GM21717 (cell line): Measurements from ENCODE around the gene C2orf81.
"Not testable (repeated sequence)": the region's sequence is repeated elsewhere in the genome, so short reads cannot be mapped to it uniquely, and the experiment has no call there.

Experiments used
- ATAC-seq: cut with Tn5 transposase; IDR thresholded peaks from one replicate; pipeline ENCODE4 v1.9.1; 2021; ENCODE audit warnings: mild to moderate bottlenecking, moderate library complexity; ENCODE audit not compliant: unreplicated experiment

The C2orf81 gene

GRCh38 chr2:74424139-74424992, 2.9 kb upstream of the C2orf81 start:
- ATAC-seq = no peak

GRCh38 chr2:74423231-74424095, 2.0 kb upstream of the C2orf81 start:
- ATAC-seq = no peak

- ATAC-seq = not testable (repeated sequence)
These were observed 846 bp downstream of the C2orf81 start for GRCh38 chr2:74420443-74421103.

GRCh38 chr2:74420006-74420405, 1.4 kb downstream of the C2orf81 start:
- ATAC-seq = no peak

GRCh38 chr2:74419345-74419744, 2.1 kb downstream of the C2orf81 start:
- ATAC-seq = no peak

- no peak for ATAC-seq
These were observed 3.1 kb downstream of the C2orf81 start for GRCh38 chr2:74418312-74418711.

- no peak for ATAC-seq
These were observed 3.7 kb downstream of the C2orf81 start for GRCh38 chr2:74417763-74418162.

- ATAC-seq = no peak
These were observed 4.2 kb downstream of the C2orf81 start for GRCh38 chr2:74417197-74417596.

GRCh38 chr2:74416778-74417177, 4.6 kb downstream of the C2orf81 start:
- ATAC-seq = no peak

- no peak for ATAC-seq
These were observed 5.5 kb downstream of the C2orf81 start for GRCh38 chr2:74415762-74416395.

GRCh38 chr2:74414881-74415761, 6.3 kb downstream of the C2orf81 start:
- no peak for ATAC-seq

- no peak for ATAC-seq
These were observed 7.0 kb downstream of the C2orf81 start for GRCh38 chr2:74414441-74414840.

- ATAC-seq = no peak
These were observed 8.3 kb downstream of the C2orf81 start for GRCh38 chr2:74413001-74413698.

- ATAC-seq = no peak
These were observed 13.7 kb downstream of the C2orf81 start for GRCh38 chr2:74407682-74408081.

- ATAC-seq = no peak
These were observed 15.4 kb downstream of the C2orf81 start for GRCh38 chr2:74406035-74406434.

- ATAC-seq = no peak
These were observed 19.5 kb downstream of the C2orf81 start for GRCh38 chr2:74401891-74402290.

- ATAC-seq = peak; percentile 49
These were observed 21.6 kb downstream of the C2orf81 start for GRCh38 chr2:74399785-74400184.

GRCh38 chr2:74396149-74396548, 25.3 kb downstream of the C2orf81 start:
- no peak for ATAC-seq

- ATAC-seq = no peak
These were observed 27.9 kb downstream of the C2orf81 start for GRCh38 chr2:74393525-74393924.

- no peak for ATAC-seq
These were observed 29.0 kb downstream of the C2orf81 start for GRCh38 chr2:74392449-74392743.
